ENCODE results near the gene IKZF1.

DNA sequence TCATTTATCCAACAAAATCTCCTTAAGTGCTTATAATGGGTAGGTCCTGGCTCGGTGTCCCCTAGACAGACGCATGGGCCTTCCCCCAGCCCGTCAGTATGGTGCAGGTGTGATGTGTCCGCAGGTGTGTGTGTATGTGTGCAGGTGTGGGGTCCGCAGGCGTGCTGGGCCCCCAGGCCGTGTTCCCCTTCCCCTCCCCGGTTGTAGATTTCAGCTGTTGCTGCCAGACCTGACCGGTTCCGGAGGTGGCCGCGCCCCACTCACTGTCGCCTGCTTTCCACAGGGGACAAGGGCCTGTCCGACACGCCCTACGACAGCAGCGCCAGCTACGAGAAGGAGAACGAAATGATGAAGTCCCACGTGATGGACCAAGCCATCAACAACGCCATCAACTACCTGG, 95.1 kb downstream of the IKZF1 start:
- TF ChIP-seq POLR2AphosphoS5 (IDR thresholded peaks at IDR 0.05; ENCODE audit: borderline replicate concordance, low read depth, low read length) (no peak), EZH2 (IDR thresholded peaks at IDR 0.05) (no peak)
